Activated CD4-positive, alpha-beta T cell treated with anti-CD3 and anti-CD28 coated beads for 24 hours (primary cell): ENCODE measurements around the gene TMEM214.

ENCODE experiments used
- DNase-seq, 2 donors: peaks; one replicate each; pipeline ENCODE4 v3.0.0-alpha.2; 2020; ENCODE audit warnings: low read depth in 2 of 2

The TMEM214 gene

GRCh38 chr2:27084297-27085061 is 51.7 kb downstream of the TMEM214 start:
- no peak for DNase-seq

GRCh38 chr2:27085062-27085672 is 52.4 kb downstream of the TMEM214 start:
- DNase-seq: no peak

- DNase-seq: no peak
Observed at GRCh38 chr2:27085673-27086089, 52.9 kb downstream of the TMEM214 start.

GRCh38 chr2:27086090-27086723 is 53.4 kb downstream of the TMEM214 start:
- peak; percentile 94 to 97 for DNase-seq

- no peak for DNase-seq
Observed at GRCh38 chr2:27086724-27087593, 54.2 kb downstream of the TMEM214 start, which contains the start of gene KHK. Gene KHK, plus strand, starts transcription at chr2:27086772. Its CDS starts 488 bp downstream, at chr2:27087260.

GRCh38 chr2:27087823-27088410 is 55.2 kb downstream of the TMEM214 start:
- DNase-seq: no peak

GRCh38 chr2:27088634-27089033 is 55.9 kb downstream of the TMEM214 start:
- no peak for DNase-seq

GRCh38 chr2:27089111-27089954 is 56.6 kb downstream of the TMEM214 start:
- no peak for DNase-seq
